Stimulated activated CD4-positive, alpha-beta T cell treated with anti-CD3 and anti-CD28 coated beads, Interleukin-1b, Interleukin-23, amount 100 ng/mL, for 1 hour (primary cell): ENCODE measurements around the gene NTPCR.
A peak's percentile ranks its signal among the peaks of the same experiment; 100 is the strongest.
"Not testable (repeated sequence)": the region's sequence is repeated elsewhere in the genome, so short reads cannot be mapped to it uniquely, and the experiment has no call there.

Source experiments
- DNase-seq, 2 donors: peaks; one replicate each; pipeline ENCODE4 v3.0.0-alpha.2; 2020; ENCODE audit warnings: low read depth in 2 of 2

NTPCR gene

GRCh38 chr1:232950197-232951176 is at the start of gene NTPCR:
Gene NTPCR, plus strand, starts transcription at chr1:232950611. Its CDS starts 100 bp downstream, at chr1:232950711.
- peak; percentile 89 to 94 for DNase-seq

GRCh38 chr1:232900818-232901217 is 49.6 kb upstream of the NTPCR start:
- no peak for DNase-seq

- DNase-seq = no peak
Observed at GRCh38 chr1:232901255-232901654, 49.2 kb upstream of the NTPCR start.

GRCh38 chr1:232902774-232903350 is 47.5 kb upstream of the NTPCR start:
- DNase-seq = no peak

- DNase-seq = no peak
Observed at GRCh38 chr1:232904131-232904530, 46.3 kb upstream of the NTPCR start.

GRCh38 chr1:232904566-232904965 is 45.8 kb upstream of the NTPCR start:
- no peak for DNase-seq

- DNase-seq = no peak
Observed at GRCh38 chr1:232905331-232906034, 44.9 kb upstream of the NTPCR start.

GRCh38 chr1:232906441-232906840 is 44.0 kb upstream of the NTPCR start:
- no peak for DNase-seq

GRCh38 chr1:232908831-232909230 is 41.6 kb upstream of the NTPCR start:
- DNase-seq = no peak

GRCh38 chr1:232909752-232910151 is 40.7 kb upstream of the NTPCR start:
- no peak for DNase-seq

GRCh38 chr1:232911027-232911599 is 39.3 kb upstream of the NTPCR start:
- DNase-seq = no peak

GRCh38 chr1:232912845-232913580 is 37.4 kb upstream of the NTPCR start:
- DNase-seq = no peak

GRCh38 chr1:232914271-232914670 is 36.1 kb upstream of the NTPCR start:
- DNase-seq = not testable (repeated sequence)

GRCh38 chr1:232915212-232915611 is 35.2 kb upstream of the NTPCR start:
- DNase-seq = no peak

- no peak for DNase-seq
Observed at GRCh38 chr1:232917053-232917452, 33.4 kb upstream of the NTPCR start.

GRCh38 chr1:232921381-232921780 is 29.0 kb upstream of the NTPCR start:
- no peak for DNase-seq

- DNase-seq = no peak
Observed at GRCh38 chr1:232922485-232922884, 27.9 kb upstream of the NTPCR start.

GRCh38 chr1:232923739-232924386 is 26.5 kb upstream of the NTPCR start:
- peak in 1 of 2 donors; percentile 0 for DNase-seq

- no peak for DNase-seq
Observed at GRCh38 chr1:232924874-232925273, 25.5 kb upstream of the NTPCR start.

GRCh38 chr1:232925421-232926220 is 24.8 kb upstream of the NTPCR start:
- no peak for DNase-seq
